Measurements from ENCODE around the gene HIF1A. TPM values are rescaled to one million over a fixed set of nuclear protein-coding genes. Genes with fewer than 3 reads are reported as not detected.

Gene HIF1A
- total and polyA plus RNA-seq, 4 donors: 15.4 to 79.2 (median 34.8) TPM

- no peak overlapping the region for H3K9ac ChIP-seq (ENCODE audit: low read depth in 1 of 2, low read length in 2 of 2)
- 87% methylated on average over 4 of the region's 4 CpGs for WGBS
- DNase-seq (ENCODE audit: low spot score): no peak
- H3K27ac ChIP-seq (ENCODE audit: low read depth in 1 of 2, low read length in 2 of 2): no peak overlapping the region
- no peak overlapping the region for H3K4me3 ChIP-seq (ENCODE audit: low read depth in 1 of 3, low read length in 3 of 3)
- H3K4me1 ChIP-seq (ENCODE audit: control insufficient read depth in 4 of 4, insufficient read depth in 4 of 4, low read length in 3 of 4): peaks cover 0 to 3% (median 0%) of the 10 kb centered on the region in 4 donors
- no peaks in the 10 kb centered on the region for H3K27me3 ChIP-seq (ENCODE audit: control insufficient read depth in 4 of 4, insufficient read depth in 4 of 4, low read length in 3 of 4)
- no peaks in the 10 kb centered on the region for H3K36me3 ChIP-seq (ENCODE audit: control insufficient read depth in 4 of 4, insufficient read depth in 3 of 4, low read depth in 1 of 4, low read length in 3 of 4)
- H3K9me3 ChIP-seq (ENCODE audit: control insufficient read depth in 4 of 4, low read length in 3 of 4): no peaks in the 10 kb centered on the region
- TF ChIP-seq GABPA (IDR thresholded peaks at IDR 0.05 in 1 of 2, conservative IDR thresholded peaks at IDR 0.05 in 1 of 2) (no peak), SP1 (IDR thresholded peaks at IDR 0.05) (no peak), CTCF (IDR thresholded peaks at IDR 0.05; ENCODE audit: low read depth, low read length, missing input control) (no peak), FOXA2 (IDR thresholded peaks at IDR 0.05) (no peak), JUND (IDR thresholded peaks at IDR 0.05) (no peak), HNF4A (conservative IDR thresholded peaks at IDR 0.05) (no peak), NR2F2 (IDR thresholded peaks at IDR 0.05) (no peak), ATF3 (IDR thresholded peaks at IDR 0.05) (no peak), HNF4G (IDR thresholded peaks at IDR 0.05) (no peak)
Measured at GRCh38 chr14:61651355-61651754, 44.0 kb upstream of the HIF1A start.

- TF ChIP-seq YY1 (IDR thresholded peaks at IDR 0.05) (no peak), NR2F2 (IDR thresholded peaks at IDR 0.05) (no peak), JUND (IDR thresholded peaks at IDR 0.05) (no peak), RXRA (IDR thresholded peaks at IDR 0.05) (no peak), FOXA1 (IDR thresholded peaks at IDR 0.05) (no peak), FOXA2 (IDR thresholded peaks at IDR 0.05) (no peak), ZBTB33 (IDR thresholded peaks at IDR 0.05) (no peak), CTCF (IDR thresholded peaks at IDR 0.05; ENCODE audit: low read depth, low read length, missing input control) (no peak), TAF1 (conservative IDR thresholded peaks at IDR 0.05) (no peak), HNF4A (conservative IDR thresholded peaks at IDR 0.05) (no peak), HNF4G (IDR thresholded peaks at IDR 0.05) (no peak), ATF3 (IDR thresholded peaks at IDR 0.05) (no peak), GABPA (IDR thresholded peaks at IDR 0.05 in 1 of 2, conservative IDR thresholded peaks at IDR 0.05 in 1 of 2) (no peak), RAD21 (IDR thresholded peaks at IDR 0.05) (no peak)
- H3K9me3 ChIP-seq (ENCODE audit: control insufficient read depth in 4 of 4, low read length in 3 of 4): no peaks in the 10 kb centered on the region
- H3K9ac ChIP-seq (ENCODE audit: low read depth in 1 of 2, low read length in 2 of 2): no peak overlapping the region
- no peak overlapping the region for H3K27ac ChIP-seq (ENCODE audit: low read depth in 1 of 2, low read length in 2 of 2)
- H3K4me3 ChIP-seq (ENCODE audit: low read depth in 1 of 3, low read length in 3 of 3): no peak overlapping the region
- no peaks in the 10 kb centered on the region for H3K36me3 ChIP-seq (ENCODE audit: control insufficient read depth in 4 of 4, insufficient read depth in 3 of 4, low read depth in 1 of 4, low read length in 3 of 4)
- peaks cover 0 to 3% (median 0%) of the 10 kb centered on the region in 4 donors for H3K4me1 ChIP-seq (ENCODE audit: control insufficient read depth in 4 of 4, insufficient read depth in 4 of 4, low read length in 3 of 4)
- no peaks in the 10 kb centered on the region for H3K27me3 ChIP-seq (ENCODE audit: control insufficient read depth in 4 of 4, insufficient read depth in 4 of 4, low read length in 3 of 4)
- 70% methylated on average over 5 of the region's 5 CpGs for WGBS
- no peak for DNase-seq (ENCODE audit: low spot score)
Measured at GRCh38 chr14:61652526-61653262, 42.6 kb upstream of the HIF1A start.

All from liver (tissue), 9 donors.